ENCODE measurements around the gene KIF17.

The KIF17 gene

DNA sequence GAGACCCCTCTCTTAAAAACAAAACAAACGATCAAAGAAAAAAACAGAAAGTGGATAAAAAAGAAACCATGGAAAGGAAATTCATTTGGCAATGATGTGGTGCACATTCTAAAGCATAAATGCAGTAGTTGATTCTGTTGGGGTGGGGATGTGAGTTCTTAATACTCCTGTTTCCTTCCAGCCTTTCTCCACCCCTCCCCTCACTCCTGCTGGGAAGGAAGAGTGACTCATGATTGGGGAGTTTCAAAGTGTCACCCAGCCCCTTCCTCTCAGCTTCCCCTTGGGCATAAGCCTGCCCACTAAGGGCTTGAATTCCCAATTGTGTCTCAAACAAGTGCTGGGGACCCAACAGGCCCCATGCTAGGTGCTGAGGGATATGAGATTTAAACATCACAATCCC is 91.3 kb downstream of the KIF17 start:
- Histone ChIP-seq H3K9ac (ENCODE audit: low read depth in 1 of 2, low read length in 2 of 2) (no peak overlapping the region), H3K27ac (ENCODE audit: low read depth in 2 of 2, low read length in 2 of 2) (no peak overlapping the region), H3K36me3 (ENCODE audit: control insufficient read depth in 2 of 2, insufficient read depth in 2 of 2, low read length in 2 of 2) (no peaks in the 10 kb centered on the region), H3K27me3 (ENCODE audit: control insufficient read depth in 2 of 2, insufficient read depth in 2 of 2, low read length in 2 of 2) (no peaks in the 10 kb centered on the region), H3K9me3 (ENCODE audit: control insufficient read depth in 2 of 2, low read length in 2 of 2) (no peaks in the 10 kb centered on the region), H3K4me1 (ENCODE audit: control insufficient read depth in 2 of 2, insufficient read depth in 2 of 2, low read length in 2 of 2) (no peaks in the 10 kb centered on the region), H3K4me3 (ENCODE audit: low read length in 2 of 2) (no peak overlapping the region)

DNA sequence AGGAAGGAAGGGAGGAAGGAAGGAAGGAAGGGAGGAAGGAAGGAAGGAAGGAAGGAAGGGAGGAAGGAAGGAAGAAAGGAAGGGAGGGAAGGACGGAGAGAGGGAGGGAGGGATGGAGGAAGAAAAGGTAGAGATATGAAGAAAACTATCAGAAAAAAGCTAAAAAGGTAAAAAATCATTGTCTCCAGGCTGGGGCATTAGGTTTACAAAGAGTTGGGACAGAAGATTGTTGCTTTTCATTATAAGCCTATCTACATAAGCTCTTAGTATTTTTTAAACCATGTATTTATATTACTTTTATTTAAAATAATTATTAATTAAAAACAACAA is 91.7 kb downstream of the KIF17 start:
- Histone ChIP-seq H3K9ac (ENCODE audit: low read depth in 1 of 2, low read length in 2 of 2) (no peak overlapping the region), H3K36me3 (ENCODE audit: control insufficient read depth in 2 of 2, insufficient read depth in 2 of 2, low read length in 2 of 2) (no peaks in the 10 kb centered on the region), H3K9me3 (ENCODE audit: control insufficient read depth in 2 of 2, low read length in 2 of 2) (no peaks in the 10 kb centered on the region), H3K4me3 (ENCODE audit: low read length in 2 of 2) (no peak overlapping the region), H3K27me3 (ENCODE audit: control insufficient read depth in 2 of 2, insufficient read depth in 2 of 2, low read length in 2 of 2) (no peaks in the 10 kb centered on the region), H3K27ac (ENCODE audit: low read depth in 2 of 2, low read length in 2 of 2) (no peak overlapping the region), H3K4me1 (ENCODE audit: control insufficient read depth in 2 of 2, insufficient read depth in 2 of 2, low read length in 2 of 2) (no peaks in the 10 kb centered on the region)

DNA sequence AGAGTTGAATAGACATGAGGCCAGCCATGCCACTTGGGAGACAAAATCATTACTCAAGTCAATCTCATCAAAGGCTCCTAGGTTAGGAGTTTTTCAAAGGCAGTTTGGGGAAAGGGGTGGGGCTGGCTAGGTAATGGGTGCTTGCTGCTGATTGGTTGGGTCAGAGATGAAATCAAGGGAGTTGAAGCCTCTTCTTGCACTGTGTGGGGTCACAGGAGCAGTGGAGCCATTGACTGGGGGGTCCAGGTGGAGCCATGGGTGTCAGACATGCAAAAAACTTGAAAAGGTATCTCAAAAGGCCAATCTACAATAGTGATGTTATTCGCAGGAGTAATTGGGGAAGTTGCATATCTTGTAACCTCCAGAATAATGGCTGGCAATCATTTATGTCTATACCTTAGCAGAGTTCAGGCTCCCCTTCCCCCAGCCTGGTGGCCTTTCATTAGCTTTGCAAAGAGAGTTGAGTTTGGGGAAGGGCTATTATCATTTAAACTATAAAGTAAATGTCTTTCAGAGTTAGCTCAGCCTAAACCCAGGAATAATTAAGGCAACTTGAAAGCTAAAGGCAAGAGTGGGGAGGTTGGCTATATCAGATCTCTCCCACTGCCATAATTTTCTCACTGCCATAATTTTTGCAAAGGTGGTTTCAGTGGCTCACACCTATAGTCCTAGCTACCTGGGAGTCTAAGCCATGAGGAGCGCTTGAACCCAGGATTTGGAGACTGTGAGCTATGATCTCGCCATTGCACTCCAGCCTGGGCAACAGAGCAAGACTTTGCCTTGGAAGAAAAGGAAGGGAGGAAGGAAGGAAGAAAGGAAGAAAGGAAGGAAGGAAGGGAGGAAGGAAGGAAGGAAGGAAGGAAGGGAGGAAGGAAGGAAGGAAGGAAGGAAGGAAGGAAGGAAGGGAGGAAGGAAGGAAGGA is 92.4 kb downstream of the KIF17 start:
- Histone ChIP-seq H3K27me3 (ENCODE audit: control insufficient read depth in 2 of 2, insufficient read depth in 2 of 2, low read length in 2 of 2) (no peaks in the 10 kb centered on the region), H3K4me3 (ENCODE audit: low read length in 2 of 2) (no peak overlapping the region), H3K4me1 (ENCODE audit: control insufficient read depth in 2 of 2, insufficient read depth in 2 of 2, low read length in 2 of 2) (no peaks in the 10 kb centered on the region), H3K27ac (ENCODE audit: low read depth in 2 of 2, low read length in 2 of 2) (no peak overlapping the region), H3K9me3 (ENCODE audit: control insufficient read depth in 2 of 2, low read length in 2 of 2) (no peaks in the 10 kb centered on the region), H3K9ac (ENCODE audit: low read depth in 1 of 2, low read length in 2 of 2) (no peak overlapping the region), H3K36me3 (ENCODE audit: control insufficient read depth in 2 of 2, insufficient read depth in 2 of 2, low read length in 2 of 2) (no peaks in the 10 kb centered on the region)

DNA sequence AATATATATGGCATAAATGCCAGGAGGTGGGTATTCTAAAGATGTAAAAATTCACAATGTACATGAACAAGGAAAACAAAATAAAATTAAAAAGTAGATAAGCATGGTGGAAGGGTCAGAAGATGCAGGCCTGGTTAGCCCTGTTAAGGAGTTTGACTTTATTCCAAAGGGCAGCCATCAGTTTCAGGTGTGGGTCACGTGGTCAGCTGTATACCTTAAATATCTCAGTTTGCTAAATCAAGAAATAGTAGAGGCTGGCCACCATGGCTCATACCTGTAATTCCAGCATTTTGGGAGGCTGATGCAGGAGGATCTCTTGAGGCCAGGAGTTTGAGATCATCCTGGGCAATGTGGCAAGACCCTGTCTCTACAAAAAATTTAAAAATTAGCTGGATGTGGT is 93.1 kb downstream of the KIF17 start:
- no peak overlapping the region for H3K9ac ChIP-seq (ENCODE audit: low read depth in 1 of 2, low read length in 2 of 2)
- H3K9me3 ChIP-seq (ENCODE audit: control insufficient read depth in 2 of 2, low read length in 2 of 2): no peaks in the 10 kb centered on the region
- no peaks in the 10 kb centered on the region for H3K4me1 ChIP-seq (ENCODE audit: control insufficient read depth in 2 of 2, insufficient read depth in 2 of 2, low read length in 2 of 2)
- H3K4me3 ChIP-seq (ENCODE audit: low read length in 2 of 2): no peak overlapping the region
- H3K36me3 ChIP-seq (ENCODE audit: control insufficient read depth in 2 of 2, insufficient read depth in 2 of 2, low read length in 2 of 2): no peaks in the 10 kb centered on the region
- no peaks in the 10 kb centered on the region for H3K27me3 ChIP-seq (ENCODE audit: control insufficient read depth in 2 of 2, insufficient read depth in 2 of 2, low read length in 2 of 2)
- H3K27ac ChIP-seq (ENCODE audit: low read depth in 2 of 2, low read length in 2 of 2): no peak overlapping the region

DNA sequence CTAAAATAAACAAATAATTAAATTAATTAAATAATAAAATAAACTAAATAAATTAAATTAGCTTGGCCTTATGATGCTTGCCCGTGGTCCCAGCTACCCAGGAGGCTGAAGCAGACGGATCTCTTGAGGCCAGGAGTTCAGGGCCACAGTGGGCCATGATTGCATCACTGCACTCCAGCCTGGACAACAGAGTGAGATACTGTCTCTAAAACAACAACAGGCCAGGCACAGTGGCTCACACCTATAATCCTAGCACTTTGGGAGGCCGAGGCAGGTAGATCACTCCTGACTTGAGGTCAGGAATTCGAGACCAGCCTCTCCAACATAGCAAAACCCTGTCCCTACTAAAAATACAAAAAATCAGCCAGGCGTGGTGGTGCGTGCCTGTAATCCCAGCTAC is 96.8 kb downstream of the KIF17 start:
- no peak overlapping the region for H3K27ac ChIP-seq (ENCODE audit: low read depth in 2 of 2, low read length in 2 of 2)
- H3K36me3 ChIP-seq (ENCODE audit: control insufficient read depth in 2 of 2, insufficient read depth in 2 of 2, low read length in 2 of 2): no peaks in the 10 kb centered on the region
- no peaks in the 10 kb centered on the region for H3K4me1 ChIP-seq (ENCODE audit: control insufficient read depth in 2 of 2, insufficient read depth in 2 of 2, low read length in 2 of 2)
- H3K9me3 ChIP-seq (ENCODE audit: control insufficient read depth in 2 of 2, low read length in 2 of 2): no peaks in the 10 kb centered on the region
- no peaks in the 10 kb centered on the region for H3K27me3 ChIP-seq (ENCODE audit: control insufficient read depth in 2 of 2, insufficient read depth in 2 of 2, low read length in 2 of 2)
- no peak overlapping the region for H3K9ac ChIP-seq (ENCODE audit: low read depth in 1 of 2, low read length in 2 of 2)
- no peak overlapping the region for H3K4me3 ChIP-seq (ENCODE audit: low read length in 2 of 2)

DNA sequence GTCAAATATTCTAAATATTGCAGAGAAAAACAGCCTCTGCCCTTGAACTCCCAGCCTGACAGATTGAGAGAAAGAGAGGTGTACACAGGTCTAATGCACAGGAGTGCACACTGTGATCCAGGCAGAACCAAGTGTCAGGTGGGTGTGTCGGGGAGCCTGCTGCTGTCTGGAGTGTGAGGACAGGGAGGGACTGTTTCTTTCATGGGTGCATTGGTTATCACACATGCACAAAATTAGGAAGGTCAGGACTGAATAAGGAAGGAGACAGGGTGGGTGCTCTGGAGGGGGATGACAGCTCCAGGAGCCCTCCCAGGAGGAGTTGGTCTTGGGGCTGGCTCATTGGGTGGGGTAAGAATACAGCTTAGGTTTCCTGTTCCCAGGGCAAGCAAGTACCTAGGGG is 97.8 kb downstream of the KIF17 start:
- H3K4me1 ChIP-seq (ENCODE audit: control insufficient read depth in 2 of 2, insufficient read depth in 2 of 2, low read length in 2 of 2): no peaks in the 10 kb centered on the region
- no peaks in the 10 kb centered on the region for H3K27me3 ChIP-seq (ENCODE audit: control insufficient read depth in 2 of 2, insufficient read depth in 2 of 2, low read length in 2 of 2)

DNA sequence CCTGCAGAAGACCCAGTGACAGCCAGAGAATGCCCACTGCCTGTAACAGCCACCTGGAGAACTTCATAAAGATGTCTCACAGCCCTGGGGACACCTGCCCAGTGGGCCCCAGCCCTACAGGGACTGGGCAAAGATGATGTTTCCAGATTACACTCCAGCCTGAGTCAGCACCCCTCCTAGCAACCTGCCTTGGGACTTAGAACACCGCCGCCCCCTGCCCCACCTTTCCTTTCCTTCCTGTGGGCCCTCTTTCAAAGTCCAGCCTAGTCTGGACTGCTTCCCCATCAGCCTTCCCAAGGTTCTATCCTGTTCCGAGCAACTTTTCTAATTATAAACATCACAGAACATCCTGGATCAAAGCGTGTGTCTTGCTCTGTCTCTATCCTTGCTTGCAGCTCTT is 99.3 kb downstream of the KIF17 start:
- H3K4me3 ChIP-seq (ENCODE audit: low read length in 2 of 2): no peak overlapping the region
- no peaks in the 10 kb centered on the region for H3K27me3 ChIP-seq (ENCODE audit: control insufficient read depth in 2 of 2, insufficient read depth in 2 of 2, low read length in 2 of 2)
- no peaks in the 10 kb centered on the region for H3K36me3 ChIP-seq (ENCODE audit: control insufficient read depth in 2 of 2, insufficient read depth in 2 of 2, low read length in 2 of 2)
- H3K4me1 ChIP-seq (ENCODE audit: control insufficient read depth in 2 of 2, insufficient read depth in 2 of 2, low read length in 2 of 2): peaks cover 0 to 12% of the 10 kb centered on the region in 2 donors
- H3K27ac ChIP-seq (ENCODE audit: low read depth in 2 of 2, low read length in 2 of 2): no peak overlapping the region
- H3K9me3 ChIP-seq (ENCODE audit: control insufficient read depth in 2 of 2, low read length in 2 of 2): no peaks in the 10 kb centered on the region
- no peak overlapping the region for H3K9ac ChIP-seq (ENCODE audit: low read depth in 1 of 2, low read length in 2 of 2)

More for the DNA sequence above, 97.8 kb downstream of the KIF17 start:
- H3K9me3 ChIP-seq (ENCODE audit: control insufficient read depth in 2 of 2, low read length in 2 of 2): no peaks in the 10 kb centered on the region
- H3K27ac ChIP-seq (ENCODE audit: low read depth in 2 of 2, low read length in 2 of 2): no peak overlapping the region
- no peak overlapping the region for H3K4me3 ChIP-seq (ENCODE audit: low read length in 2 of 2)
- H3K36me3 ChIP-seq (ENCODE audit: control insufficient read depth in 2 of 2, insufficient read depth in 2 of 2, low read length in 2 of 2): no peaks in the 10 kb centered on the region
- H3K9ac ChIP-seq (ENCODE audit: low read depth in 1 of 2, low read length in 2 of 2): no peak overlapping the region

DNA sequence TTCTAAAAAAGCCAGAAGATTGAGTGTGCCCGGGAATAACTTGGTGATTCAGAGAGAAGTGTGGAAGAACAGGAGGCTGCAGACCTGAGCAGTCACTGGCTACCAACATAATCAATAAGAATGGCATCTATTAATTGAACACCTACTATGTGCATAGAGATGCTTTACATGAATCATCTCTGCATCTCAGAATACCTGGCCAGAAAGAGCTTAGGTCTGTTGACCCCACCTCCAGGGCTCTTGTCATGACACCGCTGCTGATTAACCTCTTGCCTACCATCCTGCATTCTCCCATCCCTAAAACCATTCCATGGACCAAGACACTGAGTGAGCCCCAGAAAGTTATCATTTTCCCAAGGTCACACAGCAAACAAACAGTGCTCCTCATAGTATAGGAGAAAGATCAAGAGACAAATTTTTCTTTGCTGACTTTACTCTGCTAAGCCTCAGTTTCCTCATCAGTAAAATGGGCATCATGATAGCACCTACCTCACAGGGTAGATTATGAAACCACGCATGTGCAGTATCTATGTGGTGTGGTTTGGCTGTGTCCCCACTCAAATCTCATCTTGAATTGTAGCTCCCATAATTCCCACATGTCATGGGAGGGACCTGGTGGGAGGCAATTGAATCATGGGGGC is 100.8 kb downstream of the KIF17 start:
- H3K36me3 ChIP-seq (ENCODE audit: control insufficient read depth in 2 of 2, insufficient read depth in 2 of 2, low read length in 2 of 2): no peaks in the 10 kb centered on the region
- H3K4me1 ChIP-seq (ENCODE audit: control insufficient read depth in 2 of 2, insufficient read depth in 2 of 2, low read length in 2 of 2): peaks cover 0 to 18% of the 10 kb centered on the region in 2 donors
- no peak overlapping the region for H3K27ac ChIP-seq (ENCODE audit: low read depth in 2 of 2, low read length in 2 of 2)
- H3K27me3 ChIP-seq (ENCODE audit: control insufficient read depth in 2 of 2, insufficient read depth in 2 of 2, low read length in 2 of 2): no peaks in the 10 kb centered on the region
- no peaks in the 10 kb centered on the region for H3K9me3 ChIP-seq (ENCODE audit: control insufficient read depth in 2 of 2, low read length in 2 of 2)
- no peak overlapping the region for H3K4me3 ChIP-seq (ENCODE audit: low read length in 2 of 2)
- H3K9ac ChIP-seq (ENCODE audit: low read depth in 1 of 2, low read length in 2 of 2): no peak overlapping the region

DNA sequence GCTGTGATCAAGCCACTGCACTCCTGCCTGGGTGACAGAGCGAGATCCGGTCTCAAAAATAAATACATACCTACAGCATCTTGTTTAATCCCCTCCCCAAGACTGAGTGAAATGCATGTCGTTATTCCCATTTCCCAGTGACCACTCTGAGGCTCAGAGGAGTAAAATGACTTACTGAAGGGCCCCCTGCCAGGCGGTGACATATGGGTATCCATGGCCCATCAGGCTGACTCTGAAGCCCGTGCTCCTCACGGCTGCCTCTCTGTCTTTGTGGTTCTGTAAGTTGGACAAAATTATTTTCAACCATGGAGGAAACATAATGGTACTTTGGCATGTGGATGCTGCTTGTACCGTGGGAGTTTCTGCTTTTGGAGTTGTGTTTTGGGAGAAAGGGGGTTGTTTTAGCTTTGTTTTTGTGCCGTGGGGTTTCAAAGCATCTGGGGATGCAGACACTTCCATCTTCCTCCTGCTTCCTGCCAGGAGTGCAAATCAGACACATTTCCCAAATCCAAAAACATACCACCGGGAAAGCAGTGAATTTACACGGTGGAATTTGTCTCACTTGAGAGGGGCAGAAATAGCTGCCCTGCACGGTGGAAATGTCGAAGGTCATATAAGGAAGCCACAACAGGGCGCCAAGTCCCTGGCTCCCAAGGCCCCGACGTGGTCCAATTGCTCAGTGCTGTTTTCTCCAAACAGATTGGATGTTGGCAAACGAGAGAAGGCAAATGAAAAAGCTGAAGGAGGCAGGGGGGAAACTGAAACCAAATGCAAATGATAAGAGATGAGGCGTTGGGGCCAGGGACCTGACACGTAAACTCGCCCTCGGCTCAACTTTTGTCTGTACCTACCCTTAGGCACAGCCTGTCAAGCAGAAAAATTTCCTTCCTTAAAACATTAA is 101.6 kb downstream of the KIF17 start:
- Histone ChIP-seq H3K36me3 (ENCODE audit: control insufficient read depth in 2 of 2, insufficient read depth in 2 of 2, low read length in 2 of 2) (no peaks in the 10 kb centered on the region), H3K27ac (ENCODE audit: low read depth in 2 of 2, low read length in 2 of 2) (no peak overlapping the region), H3K27me3 (ENCODE audit: control insufficient read depth in 2 of 2, insufficient read depth in 2 of 2, low read length in 2 of 2) (no peaks in the 10 kb centered on the region), H3K9ac (ENCODE audit: low read depth in 1 of 2, low read length in 2 of 2) (no peak overlapping the region), H3K4me1 (ENCODE audit: control insufficient read depth in 2 of 2, insufficient read depth in 2 of 2, low read length in 2 of 2) (peaks cover 0 to 19% of the 10 kb centered on the region in 2 donors), H3K4me3 (ENCODE audit: low read length in 2 of 2) (no peak overlapping the region), H3K9me3 (ENCODE audit: control insufficient read depth in 2 of 2, low read length in 2 of 2) (no peaks in the 10 kb centered on the region)

DNA sequence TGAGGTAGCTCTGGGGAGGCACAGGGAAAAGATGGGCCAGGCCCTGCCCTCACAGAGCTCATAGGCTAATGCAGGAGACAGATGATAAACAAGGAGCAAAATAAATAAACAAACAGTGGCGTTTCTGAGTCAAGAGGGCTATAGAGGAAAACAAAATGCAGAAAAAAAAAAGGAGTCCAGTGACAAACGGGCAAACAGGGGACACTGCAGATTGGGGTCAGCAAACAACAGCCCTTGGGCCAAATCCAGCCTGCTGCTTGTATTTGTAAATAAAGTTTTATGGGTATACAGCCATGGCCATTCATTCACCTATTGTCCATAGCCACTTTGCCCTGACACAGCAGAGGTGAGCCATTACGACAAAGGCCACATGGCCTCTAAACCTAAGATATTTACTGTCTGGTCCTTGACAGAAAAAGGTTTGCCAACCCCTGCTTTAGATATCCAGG is 103.7 kb downstream of the KIF17 start:
- no peaks in the 10 kb centered on the region for H3K9me3 ChIP-seq (ENCODE audit: control insufficient read depth in 2 of 2, low read length in 2 of 2)
- no peaks in the 10 kb centered on the region for H3K36me3 ChIP-seq (ENCODE audit: control insufficient read depth in 2 of 2, insufficient read depth in 2 of 2, low read length in 2 of 2)
- peak overlapping the region; percentile 85 to 93 for H3K27ac ChIP-seq (ENCODE audit: low read depth in 2 of 2, low read length in 2 of 2)
- peak overlapping the region in 1 of 2 donors; percentile 50 for H3K9ac ChIP-seq (ENCODE audit: low read depth in 1 of 2, low read length in 2 of 2)
- no peaks in the 10 kb centered on the region for H3K27me3 ChIP-seq (ENCODE audit: control insufficient read depth in 2 of 2, insufficient read depth in 2 of 2, low read length in 2 of 2)
- peaks cover 0 to 19% of the 10 kb centered on the region in 2 donors for H3K4me1 ChIP-seq (ENCODE audit: control insufficient read depth in 2 of 2, insufficient read depth in 2 of 2, low read length in 2 of 2)
- no peak overlapping the region for H3K4me3 ChIP-seq (ENCODE audit: low read length in 2 of 2)
